GM23248 (cell line): ENCODE results near the gene TBC1D12. TPM values are rescaled to one million over a fixed set of nuclear protein-coding genes. Genes with fewer than 3 reads are reported as not detected.
"Not testable (repeated sequence)": the region's sequence is repeated elsewhere in the genome, so short reads cannot be mapped to it uniquely, and the experiment has no call there.

Experiments
- DNase-seq: peaks from one replicate; pipeline ENCODE4 v3.0.0-alpha.2; 2015
- H2AFZ ChIP-seq: fragments of 200-600 bp; sonication (generic); 2 replicates; pipeline ENCODE4 v1.6.1; 2016; ENCODE audit warnings: antibody characterized with exemption
- H3F3A ChIP-seq: fragments of 200-600 bp; sonication (generic); 2 replicates; pipeline ENCODE4 v1.6.1; 2016; ENCODE audit warnings: mild to moderate bottlenecking, antibody characterized with exemption, mixed run types; ENCODE audit not compliant: insufficient read depth
- H3K27ac ChIP-seq: fragments of 200-600 bp; sonication (generic); 2 replicates; pipeline ENCODE4 v1.5.1; 2016; ENCODE audit warnings: mild to moderate bottlenecking
- H3K27me3 ChIP-seq: fragments of 200-600 bp; sonication (generic); replicated peaks from 2 replicates; pipeline ENCODE4 v1.6.1; 2016; ENCODE audit warnings: mild to moderate bottlenecking; ENCODE audit not compliant: insufficient read depth
- H3K36me3 ChIP-seq: fragments of 200-600 bp; sonication (generic); 2 replicates; pipeline ENCODE4 v1.6.1; 2016; ENCODE audit warnings: low read depth, mild to moderate bottlenecking
- H3K4me1 ChIP-seq: fragments of 200-600 bp; sonication (generic); 2 replicates; pipeline ENCODE4 v1.6.1; 2016; ENCODE audit warnings: mild to moderate bottlenecking; ENCODE audit not compliant: insufficient read depth
- H3K4me2 ChIP-seq: fragments of 200-600 bp; sonication (generic); one replicate; pipeline ENCODE4 v1.6.1; 2016; ENCODE audit warnings: mild to moderate bottlenecking; ENCODE audit not compliant: unreplicated experiment
- H3K4me3 ChIP-seq: fragments of 200-600 bp; sonication (generic); 2 replicates; pipeline ENCODE4 v1.5.1; 2016; ENCODE audit warnings: mild to moderate bottlenecking
- H3K79me2 ChIP-seq: fragments of 200-600 bp; sonication (generic); 2 replicates; pipeline ENCODE4 v1.6.1; 2016; ENCODE audit warnings: mild to moderate bottlenecking; ENCODE audit not compliant: insufficient read depth
- H3K9ac ChIP-seq: fragments of 200-600 bp; sonication (generic); 2 replicates; pipeline ENCODE4 v1.6.1; 2016; ENCODE audit warnings: mild to moderate bottlenecking
- H3K9me2 ChIP-seq: fragments of 200-600 bp; sonication (generic); 2 replicates; pipeline ENCODE4 v1.6.1; 2016; ENCODE audit warnings: mixed run types, mild to moderate bottlenecking, moderate library complexity; ENCODE audit not compliant: insufficient read depth
- H3K9me3 ChIP-seq: fragments of 200-600 bp; sonication (generic); one replicate; pipeline ENCODE4 v1.6.1; 2017; ENCODE audit warnings: low read depth
- H4K20me1 ChIP-seq: fragments of 200-600 bp; sonication (generic); 2 replicates; pipeline ENCODE4 v1.6.0; 2016; ENCODE audit not compliant: insufficient read depth
- EZH2 ChIP-seq: fragments of 200-600 bp; sonication (generic); IDR thresholded peaks from 2 replicates; pipeline ENCODE4 v1.6.1; 2018; ENCODE audit warnings: antibody characterized with exemption, mild to moderate bottlenecking; ENCODE audit not compliant: insufficient read depth, poor library complexity, severe bottlenecking
- EZH2phosphoT487 ChIP-seq: fragments of 200-600 bp; sonication (generic); IDR thresholded peaks from 2 replicates; pipeline ENCODE4 v1.6.1; 2018; ENCODE audit warnings: antibody characterized with exemption, moderate library complexity, mild to moderate bottlenecking, low read depth; ENCODE audit not compliant: insufficient read depth
- WGBS, 2 experiments: methylation state at CpG; one replicate each; pipeline ENCODE4 v1.1.6; 2015 to 2017; ENCODE audit warnings: low lambda C conversion rate in 2 of 2, low coverage in 1 of 2; ENCODE audit errors: missing lambda C conversion rate in 2 of 2; 5-methylcytosine and 5-hydroxymethylcytosine counted together
- in situ Hi-C: fragments of 300-500 bp; cut with MboI; formaldehyde crosslinking; loops from 2 replicates; pipeline ENCODE4 v1.15.0; 2020
- polyA plus RNA-seq: library from polyadenylated mRNA; unstranded; fragments of >200 nt; fragmentation: Nextera tagmentation; extraction: Ambion mirVana; gene quantifications from 2 replicates; pipeline ENCODE4 v1.2.1, GENCODE V29; 2016
- total RNA-seq: library from RNA; depleted of rRNA; stranded (reverse); fragments of >200 nt; shearing (Covaris generic); gene quantifications from 2 replicates; pipeline ENCODE4 v1.2.3, GENCODE V29; 2014

TBC1D12 gene
- total and polyA plus RNA-seq, 2 experiments from 2014 or later, result 6.5 to 12.9 TPM

DNA sequence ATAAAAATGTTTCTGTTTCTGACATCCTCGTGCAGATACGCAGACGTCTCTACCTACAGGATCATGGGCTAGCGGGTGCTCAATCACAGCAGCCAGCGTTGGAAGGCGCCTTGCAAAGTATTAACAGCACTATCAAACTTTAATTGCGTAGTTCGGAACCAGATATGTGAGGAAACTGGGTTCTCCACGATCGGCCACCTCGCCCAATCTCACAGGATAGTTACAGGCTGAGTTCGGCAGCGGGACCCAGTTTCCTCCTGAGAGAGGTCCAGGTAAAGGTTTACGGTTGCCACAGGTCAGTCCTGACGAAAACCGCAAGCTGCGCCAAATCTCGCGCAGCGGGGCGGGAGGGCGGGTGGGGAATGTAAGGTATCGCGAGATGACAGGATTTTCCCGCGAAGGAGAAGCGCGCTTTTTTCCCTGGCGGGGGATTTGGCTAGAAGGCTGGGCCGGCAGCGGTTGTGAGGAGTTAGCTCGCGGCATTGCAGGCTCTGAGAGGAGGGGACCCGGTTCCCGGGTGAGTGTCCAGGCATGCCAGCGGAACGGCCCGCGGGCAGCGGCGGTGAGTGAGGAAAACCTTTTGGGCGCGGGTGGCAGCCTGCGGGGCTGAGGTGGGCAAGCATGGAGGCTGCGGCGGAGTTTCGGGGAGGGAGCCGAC is 143.2 kb downstream of the TBC1D12 start, which contains the start of gene HELLS:
HELLS (plus strand) TSS at position 398 of the 658 bp plus-strand sequence; CDS start at position 532, 134 bp downstream.
- peak; percentile 94 for DNase-seq
- peak within 1 kb of the TSS; percentile 92 for H3K4me3 ChIP-seq
- no peaks in the 10 kb centered on the region for H3K27me3 ChIP-seq
- peak within 1 kb of the TSS; percentile 84 for H3K9ac ChIP-seq
- H3K36me3 ChIP-seq, result no peaks in the 10 kb centered on the region
- peak within 1 kb of the TSS; percentile 98 for H2AFZ ChIP-seq
- H3K4me1 ChIP-seq, result peaks cover 8% of the 10 kb centered on the region; the same call in 1 of the 2 replicates
- H4K20me1 ChIP-seq, result no peaks in the 10 kb centered on the region
- H3K9me2 ChIP-seq, result no peaks in the 10 kb centered on the region
- peaks cover 39% of the 10 kb centered on the region for H3K79me2 ChIP-seq
- in situ Hi-C loops, result no loop called here
- peak within 1 kb of the TSS; percentile 89 for H3K4me2 ChIP-seq
- 0 to 1% methylated on average over 41 to 48 of the region's 48 CpGs for whole genome bisulfite sequencing, 2 experiments
- peak within 1 kb of the TSS; percentile 77 for H3K27ac ChIP-seq
- no peaks in the 10 kb centered on the region for H3K9me3 ChIP-seq
- no peak for TF ChIP-seq EZH2phosphoT487
- TF ChIP-seq EZH2, result no peak
- peaks cover 25% of the 10 kb centered on the region for H3F3A ChIP-seq

DNA sequence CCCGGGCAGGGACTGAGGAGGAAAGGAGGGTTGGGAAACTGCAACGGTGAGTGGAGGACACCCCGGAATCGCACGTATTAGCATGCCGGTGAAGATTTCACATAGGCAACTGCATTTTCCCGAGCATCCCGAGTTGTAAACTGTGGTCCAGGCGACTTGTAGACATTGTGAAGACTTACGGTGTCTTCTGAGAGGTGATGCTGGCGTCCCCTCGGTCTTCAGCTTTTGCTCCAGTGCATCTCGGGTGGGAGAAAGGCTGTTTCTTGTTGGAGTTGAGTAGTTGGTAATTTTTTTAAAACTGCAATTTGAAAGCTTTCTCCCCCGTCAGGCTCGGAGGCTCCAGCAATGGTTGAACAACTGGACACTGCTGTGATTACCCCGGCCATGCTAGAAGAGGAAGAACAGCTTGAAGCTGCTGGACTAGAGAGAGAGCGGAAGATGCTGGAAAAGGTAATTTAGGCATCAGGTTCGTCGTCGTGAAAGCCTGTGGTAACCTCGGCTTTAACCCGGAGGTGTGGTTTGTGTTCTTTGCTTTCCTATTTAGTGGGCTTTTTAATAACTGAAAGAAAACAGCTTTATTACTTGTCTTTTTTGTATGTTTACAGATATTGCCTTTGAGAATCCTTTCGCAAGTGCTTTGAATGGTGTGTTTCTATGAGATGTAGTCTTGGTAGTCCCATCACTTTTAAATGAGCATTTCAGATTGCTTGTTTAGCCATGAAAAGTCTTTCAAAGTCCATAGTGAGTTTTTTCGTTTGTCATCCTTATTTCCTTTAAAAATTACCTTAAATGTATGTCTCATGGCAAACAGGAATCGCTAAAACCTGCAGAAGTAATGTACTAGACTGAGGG is 143.9 kb downstream of the TBC1D12 start:
- Histone ChIP-seq H3K9ac (peak overlapping the region; percentile 84), H3F3A (peaks cover 25% of the 10 kb centered on the region), H4K20me1 (no peaks in the 10 kb centered on the region), H3K9me2 (no peaks in the 10 kb centered on the region), H3K79me2 (peaks cover 44% of the 10 kb centered on the region), H3K4me2 (peak overlapping the region; percentile 89), H2AFZ (peak overlapping the region; percentile 98), H3K4me3 (peak overlapping the region; percentile 92), H3K27ac (peak overlapping the region; percentile 32; the same call in 1 of the 2 replicates), H3K36me3 (no peaks in the 10 kb centered on the region), H3K9me3 (no peaks in the 10 kb centered on the region), H3K27me3 (no peaks in the 10 kb centered on the region), H3K4me1 (peaks cover 8% of the 10 kb centered on the region; the same call in 1 of the 2 replicates)
- WGBS, 2 experiments, result 2 to 3% methylated on average over 22 to 25 of the region's 25 CpGs
- no peak for TF ChIP-seq EZH2phosphoT487
- TF ChIP-seq EZH2, result no peak
- in situ Hi-C loops, result no loop called here
- peak; percentile 58 for DNase-seq

DNA sequence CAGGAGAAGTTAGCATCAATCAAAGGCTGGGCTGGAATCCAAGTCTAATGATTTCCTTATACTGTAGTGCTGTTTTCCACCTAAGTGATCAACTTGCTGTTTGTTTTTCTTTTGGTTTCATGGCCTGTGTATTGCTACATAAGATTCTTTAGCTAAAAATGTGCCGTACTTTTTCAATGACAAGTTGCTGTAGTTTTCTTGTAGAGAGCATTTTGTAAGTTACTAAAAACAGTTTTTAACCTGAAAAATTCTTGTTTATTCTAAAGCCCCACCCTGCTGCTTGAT is 144.5 kb downstream of the TBC1D12 start:
- H3K4me2 ChIP-seq, result peak overlapping the region; percentile 89
- peak overlapping the region; percentile 84 for H3K9ac ChIP-seq
- H3F3A ChIP-seq, result peaks cover 25% of the 10 kb centered on the region
- peak overlapping the region; percentile 98 for H2AFZ ChIP-seq
- TF ChIP-seq EZH2 (no peak), EZH2phosphoT487 (no peak)
- H3K79me2 ChIP-seq, result peaks cover 45% of the 10 kb centered on the region
- WGBS, 2 experiments, result 39 to 45% methylated on average over 1 of the region's 1 CpG
- H4K20me1 ChIP-seq, result no peaks in the 10 kb centered on the region
- H3K36me3 ChIP-seq, result no peaks in the 10 kb centered on the region
- H3K27me3 ChIP-seq, result no peaks in the 10 kb centered on the region
- H3K27ac ChIP-seq, result no peak overlapping the region
- H3K9me3 ChIP-seq, result no peaks in the 10 kb centered on the region
- in situ Hi-C loops, result no loop called here
- H3K9me2 ChIP-seq, result no peaks in the 10 kb centered on the region
- H3K4me1 ChIP-seq, result peaks cover 8% of the 10 kb centered on the region; the same call in 1 of the 2 replicates
- peak; percentile 26 for DNase-seq
- H3K4me3 ChIP-seq, result peak overlapping the region; percentile 92

DNA sequence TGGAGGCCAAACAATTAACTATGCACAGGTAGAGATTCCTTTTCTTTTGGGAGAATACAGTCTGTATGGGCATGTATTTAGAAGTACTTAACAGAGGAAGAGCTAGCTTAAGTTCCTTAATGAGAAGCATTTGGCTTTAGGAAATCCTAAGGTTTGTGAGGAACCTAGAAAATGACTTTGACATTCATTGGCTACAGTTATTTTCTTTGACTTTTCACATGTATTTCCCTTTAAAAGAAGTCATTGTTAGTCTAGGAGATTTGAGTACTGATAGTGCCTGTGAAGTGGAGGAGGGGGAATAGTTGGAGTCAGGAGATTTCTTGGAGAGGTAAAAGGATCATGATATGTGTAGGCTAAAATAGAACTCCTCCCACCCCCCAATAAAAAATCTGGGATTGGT is 146.9 kb downstream of the TBC1D12 start:
- Histone ChIP-seq H3K27me3 (no peaks in the 10 kb centered on the region), H2AFZ (no peak overlapping the region), H3K9ac (no peak overlapping the region), H3K9me2 (no peaks in the 10 kb centered on the region), H3K4me2 (no peak overlapping the region), H3K79me2 (peaks cover 51% of the 10 kb centered on the region), H3K9me3 (no peaks in the 10 kb centered on the region), H3F3A (peaks cover 23% of the 10 kb centered on the region), H3K27ac (no peak overlapping the region), H3K4me1 (peaks cover 8% of the 10 kb centered on the region; the same call in 1 of the 2 replicates), H3K4me3 (no peak overlapping the region), H4K20me1 (no peaks in the 10 kb centered on the region), H3K36me3 (no peaks in the 10 kb centered on the region)
- DNase-seq, result no peak
- in situ Hi-C loops, result no loop called here
- TF ChIP-seq EZH2phosphoT487 (no peak), EZH2 (no peak)

DNA sequence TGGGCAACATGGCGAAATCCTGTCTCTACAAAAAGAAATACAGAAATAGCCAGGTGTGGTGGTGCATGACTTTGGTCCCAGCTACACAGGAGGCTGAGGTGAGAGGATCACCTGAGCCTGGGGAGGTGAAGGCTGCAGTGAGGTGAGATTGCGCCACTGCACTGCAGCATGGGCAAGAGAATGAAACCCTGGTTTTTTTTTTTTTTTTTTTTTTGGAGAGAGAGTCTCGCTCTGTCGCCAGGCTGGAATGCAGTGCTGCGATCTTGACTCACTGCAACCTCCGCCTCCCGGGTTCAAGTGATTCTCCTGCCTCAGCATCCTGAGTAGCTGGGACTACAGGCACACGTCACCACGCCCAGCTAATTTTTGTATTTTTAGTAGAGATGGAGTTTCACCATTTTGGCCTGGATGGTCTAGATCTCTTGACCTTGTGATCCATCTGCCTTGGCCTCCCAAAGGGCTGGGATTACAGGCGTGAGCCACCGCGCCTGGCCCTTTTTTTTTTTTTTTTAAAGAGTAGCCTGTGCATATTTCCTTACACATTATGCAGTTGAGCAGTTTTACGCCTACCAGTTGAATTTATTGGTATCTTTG is 165.5 kb downstream of the TBC1D12 start:
- H3K36me3 ChIP-seq, H3K9me3 ChIP-seq, H3K27me3 ChIP-seq, H3K9ac ChIP-seq, H3K9me2 ChIP-seq, H2AFZ ChIP-seq, in situ Hi-C loops, H3K79me2 ChIP-seq, H3F3A ChIP-seq, H3K4me3 ChIP-seq, DNase-seq, H3K4me2 ChIP-seq, H3K4me1 ChIP-seq, H4K20me1 ChIP-seq, H3K27ac ChIP-seq: not testable (repeated sequence)
- 65 to 81% methylated on average over 11 to 13 of the region's 13 CpGs for WGBS, 2 experiments
